Neural progenitor cell (in vitro differentiated cells): Measurements from ENCODE around the gene CAMK1G.

Experiments used
- EZH2 ChIP-seq: fragments of 200-600 bp; sonication (generic); IDR thresholded peaks from 2 replicates; pipeline ENCODE4 v1.6.1; 2017; ENCODE audit warnings: antibody characterized with exemption, mild to moderate bottlenecking, moderate library complexity
- EZH2phosphoT487 ChIP-seq: fragments of 200-600 bp; sonication (generic); IDR thresholded peaks from 2 replicates; pipeline ENCODE4 v1.6.1; 2017; ENCODE audit warnings: antibody characterized with exemption
- TF ChIP-seq, protein P1 (sequence below): fragments of 200-600 bp; sonication (generic); IDR thresholded peaks from 2 replicates; pipeline ENCODE4 v1.5.1; 2017; ENCODE audit warnings: antibody characterized with exemption, mild to moderate bottlenecking

DNA sequence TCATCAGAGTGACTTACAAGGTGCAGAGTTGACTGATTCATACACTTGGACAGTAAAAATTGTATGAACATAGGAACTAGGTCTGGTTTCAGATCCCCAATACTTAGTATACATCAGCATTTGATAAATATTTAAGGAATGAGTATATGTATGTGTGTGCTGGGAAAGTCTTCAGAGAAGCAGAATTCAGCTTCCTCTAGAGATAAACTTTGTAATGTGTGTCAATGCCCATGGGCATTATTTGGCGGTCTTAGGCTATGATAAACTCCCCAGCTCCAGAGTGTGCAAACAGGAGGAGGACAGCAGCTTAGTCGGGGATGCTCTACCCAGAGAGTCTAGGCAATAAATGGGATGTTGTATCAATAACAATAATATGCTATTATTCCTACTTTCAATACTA, 2.9 kb upstream of the CAMK1G start:
- TF ChIP-seq, protein P1, sequence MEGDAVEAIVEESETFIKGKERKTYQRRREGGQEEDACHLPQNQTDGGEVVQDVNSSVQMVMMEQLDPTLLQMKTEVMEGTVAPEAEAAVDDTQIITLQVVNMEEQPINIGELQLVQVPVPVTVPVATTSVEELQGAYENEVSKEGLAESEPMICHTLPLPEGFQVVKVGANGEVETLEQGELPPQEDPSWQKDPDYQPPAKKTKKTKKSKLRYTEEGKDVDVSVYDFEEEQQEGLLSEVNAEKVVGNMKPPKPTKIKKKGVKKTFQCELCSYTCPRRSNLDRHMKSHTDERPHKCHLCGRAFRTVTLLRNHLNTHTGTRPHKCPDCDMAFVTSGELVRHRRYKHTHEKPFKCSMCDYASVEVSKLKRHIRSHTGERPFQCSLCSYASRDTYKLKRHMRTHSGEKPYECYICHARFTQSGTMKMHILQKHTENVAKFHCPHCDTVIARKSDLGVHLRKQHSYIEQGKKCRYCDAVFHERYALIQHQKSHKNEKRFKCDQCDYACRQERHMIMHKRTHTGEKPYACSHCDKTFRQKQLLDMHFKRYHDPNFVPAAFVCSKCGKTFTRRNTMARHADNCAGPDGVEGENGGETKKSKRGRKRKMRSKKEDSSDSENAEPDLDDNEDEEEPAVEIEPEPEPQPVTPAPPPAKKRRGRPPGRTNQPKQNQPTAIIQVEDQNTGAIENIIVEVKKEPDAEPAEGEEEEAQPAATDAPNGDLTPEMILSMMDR: no peak
- TF ChIP-seq EZH2 (no peak), EZH2phosphoT487 (no peak)
